ENCODE data around the gene PPME1. TPM values are rescaled to one million over a fixed set of nuclear protein-coding genes. Genes with fewer than 3 reads are reported as not detected.

PPME1 gene
- total RNA-seq, 6 donors from 2014 or later, result 13.9 to 36.9 (median 29.5) TPM

GRCh38 chr11:74203966-74204365 is 32.9 kb downstream of the PPME1 start:
- WGBS, 2 donors, result 98 to 100% methylated on average over 2 of the region's 2 CpGs

GRCh38 chr11:74204701-74205100 is 33.6 kb downstream of the PPME1 start:
- DNase-seq (no peak), ATAC-seq (ENCODE audit: low FRiP score in 2 of 2) (no peak)
- H3K27me3 ChIP-seq, result no peaks in the 10 kb centered on the region
- TF ChIP-seq POLR2A (IDR thresholded peaks at IDR 0.05) (no peak), POLR2AphosphoS5 (IDR thresholded peaks at IDR 0.05) (no peak), CTCF (IDR thresholded peaks at IDR 0.05) (no peak), EP300 (IDR thresholded peaks at IDR 0.05) (no peak)
- WGBS, 2 donors, result 95 to 100% methylated on average over 1 of the region's 1 CpG
- H3K27ac ChIP-seq, result no peak overlapping the region
- no peaks in the 10 kb centered on the region for H3K4me1 ChIP-seq
- H3K36me3 ChIP-seq, result peaks cover 0 to 37% (median 6%) of the 10 kb centered on the region in 4 donors
- H3K9me3 ChIP-seq, result no peaks in the 10 kb centered on the region
- H3K4me3 ChIP-seq, result no peak overlapping the region

More at GRCh38 chr11:74203966-74204365, 32.9 kb downstream of the PPME1 start:
- Histone ChIP-seq H3K9me3 (no peaks in the 10 kb centered on the region), H3K36me3 (peaks cover 0 to 30% (median 1%) of the 10 kb centered on the region in 4 donors), H3K27ac (no peak overlapping the region), H3K4me1 (no peaks in the 10 kb centered on the region), H3K4me3 (no peak overlapping the region), H3K27me3 (no peaks in the 10 kb centered on the region)
- ATAC-seq (ENCODE audit: low FRiP score in 2 of 2), result no peak
- DNase-seq, result no peak
- TF ChIP-seq POLR2A (IDR thresholded peaks at IDR 0.05) (no peak), POLR2AphosphoS5 (IDR thresholded peaks at IDR 0.05) (no peak), CTCF (IDR thresholded peaks at IDR 0.05) (no peak), EP300 (IDR thresholded peaks at IDR 0.05) (no peak)

- no peak overlapping the region for H3K27ac ChIP-seq
- TF ChIP-seq POLR2A (IDR thresholded peaks at IDR 0.05) (no peak), POLR2AphosphoS5 (IDR thresholded peaks at IDR 0.05) (no peak), CTCF (IDR thresholded peaks at IDR 0.05) (no peak), EP300 (IDR thresholded peaks at IDR 0.05) (no peak)
- no peaks in the 10 kb centered on the region for H3K27me3 ChIP-seq
- DNase-seq (no peak), ATAC-seq (ENCODE audit: low FRiP score in 2 of 2) (no peak)
- H3K36me3 ChIP-seq, result peaks cover 0 to 42% (median 9%) of the 10 kb centered on the region in 4 donors
- no peaks in the 10 kb centered on the region for H3K9me3 ChIP-seq
- no peaks in the 10 kb centered on the region for H3K4me1 ChIP-seq
- 96 to 100% methylated on average over 1 of the region's 1 CpG for WGBS, 2 donors
- no peak overlapping the region for H3K4me3 ChIP-seq
These were observed 34.1 kb downstream of the PPME1 start for GRCh38 chr11:74205181-74205580.

GRCh38 chr11:74206746-74207145 is 35.7 kb downstream of the PPME1 start:
- 93 to 100% methylated on average over 1 of the region's 1 CpG for WGBS, 2 donors
- ATAC-seq (ENCODE audit: low FRiP score in 2 of 2), result no peak
- TF ChIP-seq POLR2AphosphoS5 (IDR thresholded peaks at IDR 0.05), result no peak
- TF ChIP-seq CTCF (IDR thresholded peaks at IDR 0.05), result no peak
- no peak for TF ChIP-seq EP300 (IDR thresholded peaks at IDR 0.05)
- TF ChIP-seq POLR2A (IDR thresholded peaks at IDR 0.05), result no peak
- Histone ChIP-seq H3K36me3 (peaks cover 0 to 48% (median 11%) of the 10 kb centered on the region in 4 donors), H3K4me1 (no peaks in the 10 kb centered on the region), H3K9me3 (no peaks in the 10 kb centered on the region), H3K4me3 (no peak overlapping the region), H3K27me3 (no peaks in the 10 kb centered on the region), H3K27ac (no peak overlapping the region)
- DNase-seq, result no peak

GRCh38 chr11:74208507-74208906 is 37.4 kb downstream of the PPME1 start:
- H3K4me3 ChIP-seq, result no peak overlapping the region
- TF ChIP-seq POLR2A (IDR thresholded peaks at IDR 0.05) (no peak), EP300 (IDR thresholded peaks at IDR 0.05) (no peak), CTCF (IDR thresholded peaks at IDR 0.05) (no peak), POLR2AphosphoS5 (IDR thresholded peaks at IDR 0.05) (no peak)
- no peaks in the 10 kb centered on the region for H3K27me3 ChIP-seq
- H3K4me1 ChIP-seq, result no peaks in the 10 kb centered on the region
- DNase-seq (no peak), ATAC-seq (ENCODE audit: low FRiP score in 2 of 2) (no peak)
- H3K27ac ChIP-seq, result no peak overlapping the region
- no peaks in the 10 kb centered on the region for H3K9me3 ChIP-seq
- peaks cover 0 to 60% (median 18%) of the 10 kb centered on the region in 4 donors for H3K36me3 ChIP-seq

Measured in upper lobe of left lung (tissue), 6 donors.